ENCODE data around the gene ATP5MG. TPM values are rescaled to one million over a fixed set of nuclear protein-coding genes. Genes with fewer than 3 reads are reported as not detected.
A peak's percentile ranks its signal among the peaks of the same experiment; 100 is the strongest.

The ATP5MG gene
- polyA plus RNA-seq, 1 experiment, result 423 TPM

GRCh38 chr11:118435290-118435892 lies 34.0 kb downstream of the ATP5MG start:
- no peaks in the 10 kb centered on the region for H3K27me3 ChIP-seq (ENCODE audit: control insufficient read depth, insufficient read depth, low read length)
- ChIA-PET CTCF (interaction anchor here (0.7 to 1.0 kb wide), 2 partner anchors 15 to 28 kb away, joined by 3 to 8 read pairs; no protein-coding TSS in a partner anchor), POLR2A (interaction anchor here (0.7 to 1.6 kb wide), 6 partner anchors 9 to 37 kb away, joined by 3 to 24 read pairs (median 4); no protein-coding TSS in a partner anchor)
- no peak for DNase-seq (ENCODE audit: low read depth, low spot score)
- peak overlapping the region; percentile 72 for H3K4me3 ChIP-seq (ENCODE audit: low read depth, low read length)
- TF ChIP-seq CTCF (IDR thresholded peaks at IDR 0.05; ENCODE audit: low read depth, low read length), result no peak
- peak overlapping the region; percentile 65 for H3K27ac ChIP-seq (ENCODE audit: low read depth, low read length)
- H3K9me3 ChIP-seq (ENCODE audit: control insufficient read depth, insufficient read depth, low read length), result peaks cover 4% of the 10 kb centered on the region; the same call in 1 of the 2 replicates

GRCh38 chr11:118435893-118436624 lies 34.7 kb downstream of the ATP5MG start, which contains the start of gene KMT2A:
Gene KMT2A, plus strand, starts transcription at chr11:118436492. Its CDS starts 21 bp downstream, at chr11:118436513.
- no peak for TF ChIP-seq CTCF (IDR thresholded peaks at IDR 0.05; ENCODE audit: low read depth, low read length)
- H3K27ac ChIP-seq (ENCODE audit: low read depth, low read length), result peak within 1 kb of the TSS; percentile 78
- ChIA-PET POLR2A (interaction anchor here (0.6 to 1.6 kb wide), 9 partner anchors 10 to 184 kb away, joined by 3 to 24 read pairs (median 4); no protein-coding TSS in a partner anchor), CTCF (interaction anchor here (0.6 to 1.0 kb wide), 2 partner anchors 16 to 20 kb away, joined by 3 to 6 read pairs; no protein-coding TSS in a partner anchor)
- peaks cover 4% of the 10 kb centered on the region; the same call in 1 of the 2 replicates for H3K9me3 ChIP-seq (ENCODE audit: control insufficient read depth, insufficient read depth, low read length)
- H3K4me3 ChIP-seq (ENCODE audit: low read depth, low read length), result peak within 1 kb of the TSS; percentile 78
- peak; percentile 91 for DNase-seq (ENCODE audit: low read depth, low spot score)
- no peaks in the 10 kb centered on the region for H3K27me3 ChIP-seq (ENCODE audit: control insufficient read depth, insufficient read depth, low read length)

- ChIA-PET POLR2A (interaction anchor here (0.6 to 1.6 kb wide), 7 partner anchors 10 to 183 kb away, joined by 3 to 24 read pairs (median 7); no protein-coding TSS in a partner anchor), CTCF (interaction anchor here (0.6 kb wide), 1 partner anchor 20 kb away, joined by 6 read pairs; no protein-coding TSS in a partner anchor)
- TF ChIP-seq CTCF (IDR thresholded peaks at IDR 0.05; ENCODE audit: low read depth, low read length), result no peak
- Histone ChIP-seq H3K27ac (ENCODE audit: low read depth, low read length) (peak overlapping the region; percentile 78), H3K27me3 (ENCODE audit: control insufficient read depth, insufficient read depth, low read length) (no peaks in the 10 kb centered on the region), H3K4me3 (ENCODE audit: low read depth, low read length) (peak overlapping the region; percentile 78), H3K9me3 (ENCODE audit: control insufficient read depth, insufficient read depth, low read length) (peaks cover 4% of the 10 kb centered on the region; the same call in 1 of the 2 replicates)
- DNase-seq (ENCODE audit: low read depth, low spot score), result no peak
Observed at GRCh38 chr11:118436639-118437207, 35.3 kb downstream of the ATP5MG start.

GRCh38 chr11:118437208-118438125 lies 36.1 kb downstream of the ATP5MG start:
- CTCF ChIA-PET, result no interaction called here
- Histone ChIP-seq H3K27ac (ENCODE audit: low read depth, low read length) (peak overlapping the region; percentile 78), H3K4me3 (ENCODE audit: low read depth, low read length) (peak overlapping the region; percentile 78), H3K9me3 (ENCODE audit: control insufficient read depth, insufficient read depth, low read length) (peaks cover 4% of the 10 kb centered on the region; the same call in 1 of the 2 replicates), H3K27me3 (ENCODE audit: control insufficient read depth, insufficient read depth, low read length) (no peaks in the 10 kb centered on the region)
- DNase-seq (ENCODE audit: low read depth, low spot score), result no peak
- TF ChIP-seq CTCF (IDR thresholded peaks at IDR 0.05; ENCODE audit: low read depth, low read length), result no peak
- POLR2A ChIA-PET, result no interaction called here

All from AG04450 (cell line).